Neural cell (in vitro differentiated cells): ENCODE data around the gene PRKCE. TPM values are rescaled to one million over a fixed set of nuclear protein-coding genes. Genes with fewer than 3 reads are reported as not detected.

Experiments used
- H2AFZ ChIP-seq: fragments of 200-600, 300-800 bp; sonication (generic), shearing (Covaris generic); 2 replicates; pipeline ENCODE4 v1.6.0; 2014; ENCODE audit warnings: low read depth, mild to moderate bottlenecking, antibody characterized with exemption, low read length, moderate library complexity
- H3F3A ChIP-seq: fragments of 200-600 bp; shearing (Covaris generic); 2 replicates; pipeline ENCODE4 v1.6.1; 2016; ENCODE audit warnings: mild to moderate bottlenecking, moderate library complexity, mixed read lengths, antibody characterized with exemption, low read length; ENCODE audit not compliant: insufficient read depth, poor library complexity, severe bottlenecking
- H3K27ac ChIP-seq: fragments of 200-600, 300-800 bp; sonication (generic), shearing (Covaris generic); 2 replicates; pipeline ENCODE4 v1.5.1; 2014; ENCODE audit warnings: mild to moderate bottlenecking, low read length, moderate library complexity
- H3K27me3 ChIP-seq: fragments of 300-800, 200-600 bp; sonication (generic), shearing (Covaris generic); 2 replicates; pipeline ENCODE4 v1.6.0; 2014; ENCODE audit warnings: mild to moderate bottlenecking, low read depth, low read length, moderate library complexity; ENCODE audit not compliant: insufficient read depth
- H3K36me3 ChIP-seq: fragments of 300-800, 200-600 bp; sonication (generic), shearing (Covaris generic); 2 replicates; pipeline ENCODE4 v1.5.1; 2014; ENCODE audit warnings: mild to moderate bottlenecking, antibody characterized with exemption, low read length, moderate library complexity; ENCODE audit not compliant: insufficient read depth
- H3K4me2 ChIP-seq: fragments of 300-800, 200-600 bp; sonication (generic), shearing (Covaris generic); 2 replicates; pipeline ENCODE4 v1.6.0; 2014; ENCODE audit warnings: mild to moderate bottlenecking, low read length
- H3K4me3 ChIP-seq: fragments of 300-800, 200-600 bp; sonication (generic), shearing (Covaris generic); 2 replicates; pipeline ENCODE4 v1.5.1; 2014; ENCODE audit warnings: mild to moderate bottlenecking, low read length, moderate library complexity
- H3K79me2 ChIP-seq: fragments of 200-600 bp; shearing (Covaris generic); replicated peaks from 2 replicates; pipeline ENCODE4 v1.6.0; 2014; ENCODE audit warnings: mild to moderate bottlenecking, low read length, moderate library complexity; ENCODE audit not compliant: insufficient read depth
- H3K9ac ChIP-seq: fragments of 300-800, 200-600 bp; sonication (generic), shearing (Covaris generic); 2 replicates; pipeline ENCODE4 v1.6.1; 2016; ENCODE audit warnings: mild to moderate bottlenecking, low read length, mixed read lengths
- H3K9me2 ChIP-seq: fragments of 200-600 bp; shearing (Covaris generic); 2 replicates; pipeline ENCODE4 v1.6.1; 2016; ENCODE audit warnings: mild to moderate bottlenecking, low read length, mixed read lengths; ENCODE audit not compliant: insufficient read depth
- H3K9me3 ChIP-seq: fragments of 200-600, 300-800 bp; sonication (generic), shearing (Covaris generic); 2 replicates; pipeline ENCODE4 v1.6.1; 2016; ENCODE audit warnings: mild to moderate bottlenecking, mixed run types, low read length, moderate library complexity, mixed read lengths
- H4K20me1 ChIP-seq: fragments of 200-600 bp; shearing (Covaris generic); 2 replicates; pipeline ENCODE4 v1.6.1; 2016; ENCODE audit warnings: mild to moderate bottlenecking, mixed run types; ENCODE audit not compliant: insufficient read depth
- CTCF ChIP-seq: fragments of 450-650 bp; IDR thresholded peaks from 2 replicates; pipeline ENCODE4 v1.5.1; 2014; ENCODE audit warnings: antibody characterized with exemption, mild to moderate bottlenecking, moderate library complexity; ENCODE audit not compliant: poor library complexity, severe bottlenecking
- EP300 ChIP-seq: fragments of 450-650 bp; conservative IDR thresholded peaks from 2 replicates; pipeline ENCODE4 v1.6.1; 2014; ENCODE audit warnings: antibody characterized with exemption, mild to moderate bottlenecking, moderate library complexity; ENCODE audit not compliant: poor library complexity, severe bottlenecking
- EZH2 ChIP-seq: fragments of 200-600, 300-800 bp; shearing (Covaris generic), sonication (generic); IDR thresholded peaks from 2 replicates; pipeline ENCODE4 v1.6.1; 2014; ENCODE audit warnings: antibody characterized with exemption, low read length, borderline replicate concordance, mild to moderate bottlenecking; ENCODE audit not compliant: insufficient read depth, poor library complexity, severe bottlenecking
- MXI1 ChIP-seq: fragments of 450-650 bp; conservative IDR thresholded peaks from 2 replicates; pipeline ENCODE4 v1.6.1; 2014; ENCODE audit warnings: antibody characterized with exemption, mild to moderate bottlenecking; ENCODE audit not compliant: poor library complexity, severe bottlenecking
- POLR2AphosphoS5 ChIP-seq: IDR thresholded peaks from 2 replicates; pipeline ENCODE4 v1.6.1; 2012
- RAD21 ChIP-seq: fragments of 450-650 bp; conservative IDR thresholded peaks from 2 replicates; pipeline ENCODE4 v1.6.1; 2014; ENCODE audit warnings: antibody characterized with exemption, mild to moderate bottlenecking, moderate library complexity
- REST ChIP-seq: IDR thresholded peaks from 2 replicates; pipeline ENCODE4 v1.6.1; 2012; ENCODE audit warnings: borderline replicate concordance
- SMC3 ChIP-seq: fragments of 450-650 bp; conservative IDR thresholded peaks from 2 replicates; pipeline ENCODE4 v1.6.1; 2014; ENCODE audit warnings: antibody characterized with exemption, mild to moderate bottlenecking, moderate library complexity; ENCODE audit not compliant: poor library complexity
- TAF1 ChIP-seq: IDR thresholded peaks from 2 replicates; pipeline ENCODE4 v1.6.1; 2012; ENCODE audit warnings: low read depth
- polyA plus RNA-seq: library from polyadenylated mRNA; depleted of rRNA; stranded (reverse); fragments of >200 nt; gene quantifications from 2 replicates; pipeline ENCODE4 v1.2.3, GENCODE V29; 2014

PRKCE gene
- polyA plus RNA-seq, 1 donor from 2014 or later = 5.4 TPM

GRCh38 chr2:45884126-45884525 lies 232.7 kb downstream of the PRKCE start:
- Histone ChIP-seq H3K9ac (no peak overlapping the region), H3K9me2 (no peaks in the 10 kb centered on the region), H3K27me3 (no peaks in the 10 kb centered on the region), H2AFZ (no peak overlapping the region), H3K4me3 (no peak overlapping the region), H3F3A (no peaks in the 10 kb centered on the region), H3K9me3 (no peaks in the 10 kb centered on the region), H3K79me2 (no peaks in the 10 kb centered on the region), H3K27ac (no peak overlapping the region), H3K4me2 (no peak overlapping the region), H4K20me1 (no peaks in the 10 kb centered on the region), H3K36me3 (no peaks in the 10 kb centered on the region)
- TF ChIP-seq TAF1 = no peak
- no peak for TF ChIP-seq REST
- TF ChIP-seq EZH2 = no peak
- TF ChIP-seq MXI1 = no peak
- no peak for TF ChIP-seq EP300
- no peak for TF ChIP-seq POLR2AphosphoS5
- TF ChIP-seq CTCF = no peak
- no peak for TF ChIP-seq RAD21
- TF ChIP-seq SMC3 = no peak

DNA sequence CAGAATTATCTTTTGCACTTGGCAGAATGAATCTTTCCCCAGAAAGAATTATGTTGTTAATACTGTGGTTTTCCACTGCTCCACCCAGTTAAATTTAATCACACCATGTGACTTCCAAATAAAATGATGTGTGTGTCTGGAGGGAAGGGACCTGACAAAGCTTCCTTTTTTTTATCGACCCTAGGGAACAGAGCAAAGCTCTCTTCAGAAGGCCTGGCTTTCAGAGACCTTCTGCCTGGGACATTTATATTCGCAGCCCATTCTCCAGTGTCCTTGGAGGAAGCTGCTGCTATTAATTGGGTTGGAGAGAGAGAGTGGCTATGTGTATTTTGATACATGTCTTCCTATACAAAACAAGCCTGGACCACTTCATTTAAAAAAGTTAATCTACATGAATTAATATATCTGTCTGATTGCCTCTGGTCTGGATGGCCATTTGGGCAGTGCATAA lies 233.7 kb downstream of the PRKCE start:
- Histone ChIP-seq H3K27ac (no peak overlapping the region), H3K4me2 (no peak overlapping the region), H3K36me3 (no peaks in the 10 kb centered on the region), H3K27me3 (no peaks in the 10 kb centered on the region), H3K9me3 (no peaks in the 10 kb centered on the region), H3K79me2 (no peaks in the 10 kb centered on the region), H3K9ac (no peak overlapping the region), H2AFZ (no peak overlapping the region), H4K20me1 (no peaks in the 10 kb centered on the region), H3K4me3 (no peak overlapping the region), H3F3A (no peaks in the 10 kb centered on the region), H3K9me2 (no peaks in the 10 kb centered on the region)
- no peak for TF ChIP-seq EP300
- no peak for TF ChIP-seq MXI1
- TF ChIP-seq REST = no peak
- no peak for TF ChIP-seq RAD21
- no peak for TF ChIP-seq EZH2
- no peak for TF ChIP-seq SMC3
